Activated naive CD8-positive, alpha-beta T cell treated with anti-CD3 and anti-CD28 coated beads, Interleukin-2, amount 50 U/mL, for 16 hours (primary cell): ENCODE results near the gene PLA2G2F.

Source experiments
- DNase-seq: peaks from one replicate; pipeline ENCODE4 v3.0.0-alpha.2; 2020; ENCODE audit warnings: low read depth, low spot score

Gene PLA2G2F

DNA sequence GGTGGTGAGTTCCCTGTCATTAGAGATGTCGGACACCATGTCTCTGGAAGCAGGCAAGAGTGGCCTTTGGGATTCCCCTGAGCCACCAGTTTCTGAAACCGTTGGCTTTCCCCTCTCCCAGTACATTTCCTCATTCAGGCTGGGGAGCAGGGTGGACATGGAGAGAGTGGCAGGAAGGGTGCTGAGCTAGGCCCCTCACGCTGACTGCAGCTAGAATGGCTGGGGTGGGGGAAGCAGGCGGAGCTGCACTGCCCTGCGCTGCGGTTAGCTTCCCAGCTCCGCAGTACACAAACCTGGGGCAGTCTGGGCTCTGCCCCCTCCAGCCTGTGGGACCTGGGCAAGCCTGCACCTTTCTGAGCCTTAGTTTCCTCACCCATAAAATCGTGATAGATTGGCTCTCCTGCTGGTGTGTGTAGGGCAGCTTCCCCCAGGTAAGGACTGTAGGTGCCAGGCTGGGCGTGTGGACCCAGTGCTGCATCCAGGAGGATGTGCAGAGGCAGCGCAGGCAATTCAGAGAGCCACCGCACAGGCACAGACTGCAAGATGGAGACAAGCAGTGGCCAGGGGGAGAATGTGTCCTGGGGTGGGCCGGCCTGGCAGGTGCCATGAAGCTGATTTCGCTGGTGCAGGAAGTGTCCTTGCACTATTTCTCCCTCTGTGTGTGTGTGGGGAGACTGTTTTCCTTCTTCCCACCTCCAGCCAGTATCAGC, 3.0 kb downstream of the PLA2G2F start:
- DNase-seq, result no peak

DNA sequence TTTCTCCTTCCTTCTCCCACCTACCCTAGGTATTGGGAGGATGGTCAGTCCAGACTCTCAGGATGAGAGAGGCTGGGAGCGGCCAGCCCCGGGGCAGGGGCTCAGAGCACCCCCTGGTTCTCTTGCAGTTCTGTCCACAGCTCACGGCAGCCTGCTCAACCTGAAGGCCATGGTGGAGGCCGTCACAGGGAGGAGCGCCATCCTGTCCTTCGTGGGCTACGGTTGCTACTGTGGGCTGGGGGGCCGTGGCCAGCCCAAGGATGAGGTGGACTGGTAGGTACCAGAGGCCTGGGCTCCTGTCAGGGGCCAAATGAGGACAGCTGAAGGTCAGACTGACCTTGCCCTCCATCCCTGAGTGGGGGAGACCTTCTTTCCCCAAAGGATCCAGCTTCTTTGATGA, 4.2 kb downstream of the PLA2G2F start:
- DNase-seq, result no peak

- no peak for DNase-seq
Observed at GRCh38 chr1:20143734-20144565, 4.8 kb downstream of the PLA2G2F start.

GRCh38 chr1:20147846-20148570, 8.9 kb downstream of the PLA2G2F start:
- no peak for DNase-seq

DNA sequence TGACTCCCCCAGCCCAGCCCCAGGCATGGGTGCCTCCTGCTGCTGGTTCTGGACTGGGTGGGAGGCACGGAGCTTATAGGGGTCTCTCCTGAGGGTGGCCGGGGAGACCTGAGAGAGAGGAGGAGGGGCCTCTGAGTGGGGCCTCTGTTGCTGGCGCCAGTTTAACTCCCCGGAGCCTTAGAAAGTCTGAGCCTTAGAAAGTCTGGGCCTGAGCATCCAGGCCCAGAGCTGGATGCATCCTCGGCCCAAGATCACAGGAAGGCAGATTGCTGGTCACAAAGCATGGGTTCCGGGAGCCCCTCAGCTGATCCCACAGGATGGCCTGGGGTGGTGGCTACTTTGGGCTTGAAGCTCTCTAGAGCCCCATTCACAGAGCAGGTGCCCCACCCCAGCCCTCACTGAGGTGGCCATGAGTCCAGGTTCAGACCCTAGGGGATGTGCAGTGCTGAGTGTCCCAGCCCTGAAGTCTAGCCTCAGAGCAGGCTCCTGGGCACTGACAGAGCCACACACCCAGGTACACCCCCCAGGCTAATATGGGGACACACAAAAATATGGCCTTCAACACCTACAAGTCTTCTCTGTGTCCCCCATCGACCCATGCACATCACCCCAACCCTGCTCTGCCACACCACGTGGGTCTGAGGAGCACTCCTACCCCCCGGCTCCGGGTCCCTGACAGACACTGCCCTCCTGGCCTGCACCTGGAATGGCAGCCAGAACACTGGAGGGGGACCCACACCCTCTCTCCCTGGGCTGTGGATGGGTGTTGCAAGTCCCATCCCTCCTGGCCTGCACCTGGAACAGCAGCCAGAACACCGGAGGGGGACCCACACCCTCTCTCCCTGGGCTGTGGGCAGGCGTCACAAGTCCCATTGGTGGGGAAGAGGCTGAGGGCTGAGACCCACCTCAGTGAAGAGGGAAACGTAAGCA, 9.7 kb downstream of the PLA2G2F start:
- no peak for DNase-seq

- DNase-seq, result no peak
Observed at GRCh38 chr1:20149601-20150325, 10.6 kb downstream of the PLA2G2F start.

DNA sequence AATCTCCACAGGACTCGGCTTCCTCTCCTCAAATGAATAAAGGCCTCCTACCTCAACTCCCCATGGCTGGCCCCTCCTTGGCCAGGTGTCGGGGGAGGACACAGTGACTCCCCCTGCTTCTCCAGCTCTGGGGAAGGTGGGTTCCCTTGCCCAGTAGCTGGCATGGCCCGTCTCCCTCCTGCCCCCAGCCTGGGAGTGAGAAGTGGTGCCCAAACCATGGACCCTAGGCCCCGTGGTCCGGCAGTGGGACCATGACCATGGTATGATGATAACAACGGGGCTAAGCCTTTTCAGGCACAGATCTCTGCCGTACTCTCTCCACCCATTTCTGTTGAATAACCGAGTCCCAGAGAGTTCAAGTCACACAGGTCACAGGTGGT, 11.2 kb downstream of the PLA2G2F start:
- DNase-seq, result no peak

DNA sequence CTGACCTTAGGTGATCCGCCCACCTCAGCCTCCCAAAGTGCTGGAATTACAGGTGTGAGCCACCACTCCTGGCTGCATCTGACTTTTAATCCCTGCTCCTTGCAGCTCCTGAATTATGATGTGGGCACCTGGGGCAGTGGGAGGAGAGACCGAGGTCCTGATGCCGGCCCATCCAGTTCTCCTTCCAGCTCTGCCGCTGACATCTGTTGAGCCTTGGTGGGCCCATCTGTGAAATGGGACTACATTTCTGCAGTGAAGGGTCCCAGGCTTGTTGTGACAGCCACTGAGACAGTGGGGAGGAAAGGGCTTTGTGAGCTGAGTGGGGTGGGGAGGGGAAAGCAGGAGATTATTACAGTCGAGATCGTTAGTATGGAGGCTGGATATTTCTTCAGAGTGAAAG, 11.8 kb downstream of the PLA2G2F start:
- no peak for DNase-seq

DNA sequence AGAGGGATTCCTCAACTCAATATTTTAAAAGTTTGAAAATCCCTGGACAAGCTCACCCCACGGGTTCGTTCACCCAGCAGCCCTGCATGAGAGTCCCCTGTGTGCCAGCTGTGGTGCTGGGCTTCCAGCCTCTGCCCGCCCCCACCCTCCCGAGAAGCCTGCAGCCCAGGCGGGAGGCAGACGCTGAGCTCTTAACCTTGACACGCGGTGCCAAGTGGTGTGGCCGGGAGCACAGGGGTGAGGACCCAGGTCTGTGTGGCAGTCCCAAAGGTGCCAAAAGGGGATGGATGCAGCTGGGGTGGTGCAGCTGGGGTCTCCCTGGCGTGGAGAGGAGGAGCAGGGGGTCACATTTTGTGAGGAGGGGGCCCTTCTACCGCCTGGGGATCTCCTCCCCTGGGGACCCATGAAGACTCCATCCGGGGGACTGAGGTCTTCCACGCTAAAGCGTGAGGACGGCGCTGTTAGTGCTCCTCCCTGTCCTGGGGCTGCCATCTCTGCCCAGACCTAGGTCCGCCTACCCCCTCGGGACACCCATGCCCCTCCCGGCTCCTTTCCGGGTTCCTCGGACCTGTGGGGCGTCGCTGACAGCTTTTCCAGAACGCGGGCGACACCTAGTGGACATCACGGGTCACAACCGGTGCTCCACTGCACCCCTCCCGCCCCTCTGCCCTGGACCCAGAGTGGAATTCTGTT, 12.9 kb downstream of the PLA2G2F start:
- DNase-seq, result peak; percentile 58

DNA sequence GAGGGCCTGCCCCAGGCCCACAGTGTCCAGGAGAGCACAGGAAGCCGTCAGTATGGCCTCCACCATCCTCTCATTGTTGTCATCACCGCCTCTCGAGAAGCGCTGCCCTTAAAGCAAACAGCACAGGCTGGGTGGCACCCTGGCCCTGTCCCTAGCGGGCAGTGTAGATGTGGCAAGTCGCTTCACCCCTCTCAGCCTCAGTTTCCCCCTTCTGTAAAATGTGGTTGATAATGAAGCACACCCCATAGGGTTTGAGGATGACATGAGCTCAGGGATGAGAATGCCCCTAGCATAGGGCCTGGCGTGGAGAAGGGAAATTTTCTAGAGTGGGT, 13.4 kb downstream of the PLA2G2F start:
- no peak for DNase-seq

DNA sequence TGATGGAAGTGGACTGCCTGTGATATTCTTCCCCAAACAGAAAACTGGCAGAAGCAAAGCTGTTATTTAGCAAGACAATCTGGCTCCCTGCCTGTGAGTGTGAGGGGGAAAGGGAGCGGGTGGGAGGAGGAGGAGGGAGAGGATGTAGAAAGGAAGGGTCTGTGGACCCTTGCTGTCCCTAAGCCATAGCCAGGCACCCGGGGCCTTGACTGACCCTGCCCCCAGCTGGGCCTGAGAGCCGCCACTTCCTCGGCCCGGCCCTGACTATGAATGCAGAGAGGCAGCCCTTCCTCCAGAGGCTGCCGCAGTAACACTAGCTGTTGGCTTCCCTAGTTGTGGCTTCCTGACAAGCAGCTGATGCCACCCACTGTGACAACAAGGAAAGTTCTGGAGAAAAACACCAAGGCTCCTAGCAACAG, 13.9 kb downstream of the PLA2G2F start:
- DNase-seq, result no peak

- no peak for DNase-seq
Observed at GRCh38 chr1:20154301-20154831, 15.2 kb downstream of the PLA2G2F start.

DNA sequence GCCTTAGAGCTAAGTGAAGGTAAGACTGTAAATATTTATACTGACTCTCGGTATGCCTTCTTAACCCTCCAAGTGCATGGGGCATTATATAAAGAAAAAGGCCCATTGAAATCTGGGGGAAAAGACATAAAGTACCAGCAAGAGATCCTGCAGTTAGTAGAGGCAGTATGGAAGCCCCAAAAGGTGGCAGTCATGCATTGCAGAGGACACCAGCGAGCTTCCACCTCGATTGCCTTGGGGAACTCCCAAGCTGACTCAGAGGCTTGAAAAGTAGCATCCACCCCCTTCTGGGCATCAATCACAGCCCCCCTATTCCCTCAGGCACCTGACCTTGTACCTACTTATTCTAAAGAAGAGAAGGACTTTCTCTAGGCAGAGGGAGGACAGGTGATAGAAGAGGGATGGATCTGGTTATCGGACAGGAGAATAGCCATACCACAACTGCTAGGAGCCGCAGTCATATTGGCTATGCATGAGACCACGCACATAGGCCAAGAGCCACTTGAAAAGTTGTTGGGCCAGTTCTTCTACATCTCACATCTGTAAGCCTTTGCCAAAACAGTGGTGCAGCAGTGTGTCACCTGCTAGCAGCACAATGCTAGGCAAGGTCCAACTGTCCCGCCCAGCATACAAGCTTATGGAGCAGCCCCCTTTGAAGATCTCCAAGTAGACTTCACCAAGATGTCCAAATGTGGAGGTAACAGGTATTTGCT, 19.4 kb downstream of the PLA2G2F start:
- no peak for DNase-seq

GRCh38 chr1:20160034-20160433, 20.9 kb downstream of the PLA2G2F start:
- no peak for DNase-seq

- no peak for DNase-seq
Observed at GRCh38 chr1:20164694-20165202, 25.6 kb downstream of the PLA2G2F start.

DNA sequence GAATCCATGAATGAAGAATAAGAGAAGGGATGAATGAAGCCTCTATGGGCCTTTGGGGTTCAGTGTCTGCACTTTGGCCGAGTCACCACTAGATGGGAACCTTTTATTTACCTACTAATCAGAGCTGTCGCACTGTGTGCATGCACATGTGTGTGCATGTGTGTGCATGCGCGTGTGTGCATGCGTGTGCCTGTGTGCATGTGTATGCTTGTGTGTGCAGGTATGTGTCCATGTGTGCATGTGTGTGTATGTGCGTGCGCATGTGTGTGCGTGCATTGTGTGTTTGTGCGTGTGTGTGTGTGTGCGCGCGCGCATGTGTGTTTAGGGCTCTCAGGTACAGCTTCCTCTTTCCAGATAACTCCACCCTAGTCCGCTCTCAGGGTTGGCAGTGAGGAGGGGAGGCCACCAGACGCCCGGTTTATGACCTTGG, 26.4 kb downstream of the PLA2G2F start:
- no peak for DNase-seq

GRCh38 chr1:20166051-20166450, 26.9 kb downstream of the PLA2G2F start:
- no peak for DNase-seq

GRCh38 chr1:20167126-20167525, 28.0 kb downstream of the PLA2G2F start:
- no peak for DNase-seq
